Stimulated activated CD8-positive, alpha-beta memory T cell treated with anti-CD3 and anti-CD28 coated beads, Interleukin-15, amount 100 ng/mL, for 1 hour (primary cell): ENCODE measurements around the gene SSTR3.
A peak's percentile ranks its signal among the peaks of the same experiment; 100 is the strongest.
"Not testable (repeated sequence)": the region's sequence is repeated elsewhere in the genome, so short reads cannot be mapped to it uniquely, and the experiment has no call there.

Source experiments
- DNase-seq: peaks from one replicate; pipeline ENCODE4 v3.0.0-alpha.2; 2020; ENCODE audit warnings: low read depth

SSTR3 gene

DNA sequence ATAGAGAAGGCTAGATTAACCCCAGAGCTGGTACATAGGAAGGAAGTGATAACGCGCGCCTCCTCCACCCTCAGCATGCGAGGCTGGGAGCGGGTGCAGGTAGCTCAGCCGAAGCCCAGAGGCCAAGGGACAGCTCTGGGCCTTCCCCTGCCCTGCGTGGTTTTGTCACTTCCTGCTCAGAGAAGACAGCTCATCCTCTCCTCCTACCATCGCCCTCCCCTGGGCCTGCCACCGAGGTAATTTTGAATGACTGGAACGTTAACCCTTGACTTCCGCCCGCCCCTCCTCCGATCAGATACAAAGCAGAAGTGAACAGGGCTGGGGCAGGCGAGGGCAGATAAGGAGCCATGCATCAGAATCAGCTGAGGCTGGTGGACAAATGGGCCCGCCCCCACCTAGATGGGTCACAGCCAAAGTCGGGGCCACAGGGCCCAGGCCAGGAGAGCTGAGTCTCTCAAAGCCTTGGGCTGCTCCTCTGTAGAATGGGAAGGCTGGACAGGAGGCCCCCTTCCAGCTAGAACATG, 30.2 kb upstream of the SSTR3 start:
- DNase-seq, result peak; percentile 77

GRCh38 chr22:37241351-37242142, 29.3 kb upstream of the SSTR3 start:
- no peak for DNase-seq

DNA sequence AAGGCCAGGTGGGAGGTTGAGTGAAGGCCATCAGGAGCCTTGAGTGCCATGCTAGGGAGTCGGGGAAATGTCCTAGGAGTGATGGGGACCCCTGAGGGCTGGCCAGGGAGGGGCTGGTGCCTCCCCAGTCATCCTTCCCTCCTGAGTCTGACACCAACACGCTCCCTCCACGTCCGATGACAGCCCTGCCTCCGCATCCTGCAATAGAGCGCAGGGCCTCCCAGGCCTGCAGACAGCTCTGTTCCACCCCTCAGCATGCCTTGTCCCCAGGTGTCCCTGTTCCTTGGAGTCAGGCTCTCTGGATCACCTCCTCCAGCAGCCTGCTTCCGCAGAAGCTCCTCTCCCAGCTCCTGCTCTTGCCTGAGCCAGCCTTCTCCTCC, 28.7 kb upstream of the SSTR3 start:
- no peak for DNase-seq

GRCh38 chr22:37240240-37240940, 28.1 kb upstream of the SSTR3 start:
- DNase-seq, result no peak

GRCh38 chr22:37239336-37240239, 27.3 kb upstream of the SSTR3 start:
- DNase-seq, result no peak

- no peak for DNase-seq
These were observed 25.3 kb upstream of the SSTR3 start for GRCh38 chr22:37237371-37238268.

DNA sequence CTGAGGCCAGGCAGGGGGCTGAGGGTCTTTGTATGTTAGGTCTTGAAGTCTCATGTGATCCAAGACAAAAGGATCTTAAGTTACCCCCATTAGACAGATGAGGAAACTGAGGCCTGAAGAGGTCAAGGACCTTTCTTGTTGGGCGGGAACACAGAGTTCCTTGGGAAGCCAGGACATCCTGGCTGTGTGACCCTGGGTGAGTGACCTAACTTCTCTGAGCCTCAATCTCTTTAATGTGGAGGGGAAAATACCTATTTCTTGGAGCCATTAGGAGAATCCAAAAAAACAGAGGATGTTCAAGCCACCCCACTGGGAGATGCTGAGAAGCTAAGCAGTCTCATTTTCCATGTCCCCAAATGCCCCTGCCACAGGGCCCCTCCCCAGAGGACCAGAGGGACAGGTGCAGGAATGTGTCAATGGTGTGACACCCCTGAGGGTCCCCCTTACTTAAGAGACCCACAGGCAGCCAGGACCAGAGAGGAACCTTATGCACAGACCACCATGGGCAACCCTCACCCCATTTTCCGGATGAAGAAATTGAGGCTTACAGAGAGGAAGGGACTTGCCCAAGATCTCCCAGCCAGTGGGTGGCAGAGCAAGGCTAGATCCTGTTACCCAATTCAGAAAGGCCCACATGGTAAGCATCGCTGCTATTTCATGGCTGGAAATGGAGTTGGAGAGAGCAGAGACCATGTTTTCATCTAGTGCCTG, 23.8 kb upstream of the SSTR3 start:
- no peak for DNase-seq

DNA sequence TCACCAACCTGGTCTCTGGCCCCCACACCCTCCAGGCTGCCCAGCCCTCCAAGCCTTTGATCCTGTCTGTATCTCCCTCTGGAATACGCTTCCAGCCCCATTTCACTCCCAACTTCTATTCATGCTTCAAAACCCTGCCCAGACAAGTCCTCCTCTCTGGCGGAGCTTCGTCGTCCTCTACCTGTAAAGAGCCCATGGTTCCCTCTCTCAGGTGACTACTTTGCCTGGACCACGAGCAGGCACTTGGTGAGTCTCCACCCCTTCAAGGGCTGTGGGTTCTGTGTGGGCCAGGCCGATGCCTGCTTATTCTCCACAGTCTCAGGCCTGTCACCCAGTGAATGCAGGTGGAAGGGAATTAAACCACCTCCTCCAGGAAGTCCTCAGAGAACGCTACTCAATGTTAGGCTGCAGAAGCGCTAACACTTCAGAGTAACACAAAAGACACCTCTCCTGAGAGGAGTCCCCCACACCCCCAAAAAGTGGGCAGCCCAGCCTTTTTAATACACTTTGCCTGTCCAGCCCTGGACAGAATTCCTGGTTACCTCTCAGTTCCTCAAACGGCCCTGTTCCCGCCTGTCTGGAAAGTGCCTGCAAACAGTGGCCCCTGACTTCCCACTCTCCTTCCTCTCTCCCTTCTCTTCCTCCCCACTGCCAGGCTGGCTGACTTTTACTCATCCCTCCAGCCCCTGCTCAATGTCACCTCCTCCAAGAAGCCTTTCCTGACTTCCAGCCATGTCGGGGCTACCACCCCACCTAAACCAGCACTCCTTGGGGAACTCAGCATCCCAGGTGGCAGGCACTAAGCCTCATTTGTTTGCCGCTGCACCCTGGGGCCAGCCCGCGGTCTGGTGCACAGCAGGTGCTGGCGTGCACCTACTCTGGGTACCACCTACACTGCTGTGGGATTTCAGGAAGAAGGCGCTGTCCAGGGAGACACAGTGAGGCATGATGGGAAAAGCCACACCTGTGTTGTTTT, 22.7 kb upstream of the SSTR3 start:
- DNase-seq, result no peak

DNA sequence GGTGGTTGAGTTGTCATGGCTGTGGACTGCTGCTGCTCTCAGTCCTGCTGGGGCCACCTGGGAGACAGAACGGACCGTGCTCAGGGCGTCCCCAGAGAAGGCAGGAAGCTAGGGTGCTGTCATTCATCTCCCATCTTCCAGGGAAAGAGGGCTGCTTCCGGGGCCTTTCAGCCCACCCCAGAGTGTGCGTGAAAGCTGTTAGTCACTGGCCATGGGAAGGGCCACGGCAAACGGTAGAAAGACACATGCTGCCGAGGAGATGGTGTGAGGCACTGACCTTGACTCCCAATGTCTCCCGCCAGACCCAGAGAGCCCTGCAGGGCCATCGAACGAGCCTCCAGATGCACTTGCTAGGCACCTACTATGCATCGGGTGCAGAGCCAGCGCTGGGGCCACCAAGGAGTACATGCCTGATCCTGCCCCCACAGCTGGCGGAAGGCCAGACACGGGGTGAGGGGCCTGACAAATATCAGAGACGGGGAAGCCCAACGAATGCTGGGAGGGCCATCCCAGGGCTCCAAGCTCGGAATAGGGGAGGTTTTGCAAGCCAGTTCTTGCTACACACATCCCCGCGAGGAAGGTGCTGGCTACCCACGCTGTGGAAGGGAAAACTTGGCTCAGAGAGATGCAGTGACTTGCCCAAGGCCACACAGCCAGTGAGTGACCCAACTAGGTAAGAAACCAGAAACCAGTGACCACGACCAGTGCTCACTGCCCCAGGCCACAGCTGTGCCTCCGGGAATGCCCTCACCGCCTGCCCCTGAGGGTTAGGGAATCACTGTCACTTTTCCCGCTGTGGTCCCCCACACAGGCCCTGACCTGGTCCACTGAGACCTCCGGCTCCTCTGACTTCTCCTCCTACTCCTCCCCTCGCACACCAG, 21.7 kb upstream of the SSTR3 start:
- no peak for DNase-seq

GRCh38 chr22:37233371-37233750, 21.1 kb upstream of the SSTR3 start:
- not testable (repeated sequence) for DNase-seq

- no peak for DNase-seq
These were observed 20.1 kb upstream of the SSTR3 start for GRCh38 chr22:37232140-37232998.

DNA sequence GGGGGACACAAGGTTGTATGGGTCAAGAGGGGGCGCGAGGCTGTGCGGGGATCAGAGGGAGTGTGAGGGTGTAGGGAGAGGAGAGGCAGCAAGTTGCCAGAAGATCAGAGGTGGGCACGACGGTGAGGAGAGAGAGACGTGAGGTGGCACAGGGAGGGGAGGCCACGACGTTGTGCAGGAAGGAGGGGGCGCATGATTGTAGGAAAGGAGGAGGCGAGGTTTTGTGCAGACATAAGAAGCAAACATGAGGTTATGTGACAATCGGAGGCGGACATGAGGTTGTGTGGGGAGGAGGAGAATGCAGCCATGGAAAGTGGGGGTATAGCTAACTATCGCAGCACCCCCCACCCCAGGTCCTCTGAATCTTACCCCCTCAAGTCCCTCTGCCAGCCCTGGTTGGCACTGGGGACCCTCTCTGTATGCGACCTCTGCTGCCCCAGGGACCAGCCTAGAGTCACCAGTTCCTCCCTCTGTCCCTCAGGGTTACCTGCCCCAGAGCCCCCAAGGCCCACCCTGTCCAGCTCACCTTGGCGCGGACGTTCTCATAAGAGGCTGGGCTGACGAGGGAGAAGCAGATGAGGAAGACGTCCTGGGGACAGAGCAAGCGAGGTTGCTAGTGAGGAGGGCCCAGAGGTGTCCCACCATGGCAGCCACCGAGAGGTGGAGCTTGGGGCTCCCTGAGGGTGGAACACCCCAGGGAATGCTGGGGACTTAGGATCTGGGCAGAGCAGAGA, 19.3 kb upstream of the SSTR3 start:
- no peak for DNase-seq

DNA sequence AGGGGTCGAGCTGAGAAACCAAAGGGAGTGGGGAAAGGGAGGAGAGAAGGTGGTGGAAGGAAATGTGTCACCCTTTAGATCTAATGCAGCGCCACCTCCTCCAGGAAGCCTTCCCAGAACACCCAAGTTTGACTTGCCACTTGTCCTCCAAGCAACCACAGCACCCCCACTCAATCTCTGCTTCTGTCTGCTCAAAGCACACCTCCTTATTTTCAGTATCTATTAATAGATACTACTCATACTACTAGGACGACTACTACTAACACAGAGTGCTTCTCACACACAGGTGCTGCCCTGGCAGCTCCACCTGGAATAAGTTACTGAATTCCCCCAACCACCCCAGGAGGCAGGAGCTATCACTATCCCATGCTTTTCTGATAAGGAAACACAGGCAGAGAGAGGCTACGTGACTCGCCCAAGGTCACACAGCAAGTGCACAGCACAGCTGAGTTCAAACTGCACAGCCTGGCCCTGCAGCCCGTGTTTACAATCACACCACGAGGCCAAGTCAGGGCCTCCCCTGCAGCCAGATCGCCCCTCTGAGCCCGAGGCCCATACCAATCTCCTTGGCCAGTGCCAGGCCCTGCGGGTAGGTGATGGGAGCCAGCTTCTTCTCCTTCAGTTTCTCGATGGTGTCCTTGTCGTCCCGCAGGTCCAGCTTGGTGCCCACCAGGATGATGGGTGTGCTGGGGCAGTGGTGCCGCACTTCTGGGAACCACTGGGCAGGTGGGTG, 18.6 kb upstream of the SSTR3 start:
- no peak for DNase-seq

- peak; percentile 81 for DNase-seq
These were observed 17.8 kb upstream of the SSTR3 start for GRCh38 chr22:37229805-37230672.
